GM18511 (cell line): ENCODE results near the gene FYTTD1.

Source experiments
- ATAC-seq: cut with Tn5 transposase; IDR thresholded peaks from one replicate; pipeline ENCODE4 v1.9.1; 2021; ENCODE audit warnings: mild to moderate bottlenecking, moderate library complexity; ENCODE audit not compliant: unreplicated experiment

FYTTD1 gene

DNA sequence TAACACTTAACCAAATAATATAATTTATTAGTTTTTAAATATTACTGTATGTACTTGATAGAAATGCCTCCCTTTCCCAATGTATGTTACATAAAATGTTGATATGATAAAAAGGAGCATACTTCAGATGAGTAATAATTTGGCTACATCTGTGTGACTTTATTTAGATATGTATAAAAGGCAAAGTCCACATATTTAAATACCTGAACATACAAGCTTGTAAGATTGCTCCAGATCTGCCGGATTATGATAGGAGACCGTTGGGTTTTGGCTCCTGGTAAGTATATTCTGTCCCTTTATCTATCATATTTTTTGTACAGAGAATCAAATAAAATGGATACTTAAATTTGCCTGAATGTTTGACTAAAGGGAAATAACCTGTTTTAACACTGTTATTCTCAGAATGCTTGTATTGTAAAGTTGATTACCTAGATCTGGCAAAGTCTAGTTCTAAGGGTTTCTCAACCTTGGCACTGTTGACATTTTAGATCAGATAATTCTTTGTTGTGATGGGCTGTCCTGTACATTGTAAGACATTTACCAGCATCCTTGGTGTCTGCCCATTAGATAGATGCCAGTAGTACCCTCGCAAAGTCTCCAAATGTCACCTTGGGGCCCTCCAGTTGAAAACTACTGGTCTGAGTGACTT is 79.8 kb downstream of the FYTTD1 start:
- ATAC-seq, result no peak

DNA sequence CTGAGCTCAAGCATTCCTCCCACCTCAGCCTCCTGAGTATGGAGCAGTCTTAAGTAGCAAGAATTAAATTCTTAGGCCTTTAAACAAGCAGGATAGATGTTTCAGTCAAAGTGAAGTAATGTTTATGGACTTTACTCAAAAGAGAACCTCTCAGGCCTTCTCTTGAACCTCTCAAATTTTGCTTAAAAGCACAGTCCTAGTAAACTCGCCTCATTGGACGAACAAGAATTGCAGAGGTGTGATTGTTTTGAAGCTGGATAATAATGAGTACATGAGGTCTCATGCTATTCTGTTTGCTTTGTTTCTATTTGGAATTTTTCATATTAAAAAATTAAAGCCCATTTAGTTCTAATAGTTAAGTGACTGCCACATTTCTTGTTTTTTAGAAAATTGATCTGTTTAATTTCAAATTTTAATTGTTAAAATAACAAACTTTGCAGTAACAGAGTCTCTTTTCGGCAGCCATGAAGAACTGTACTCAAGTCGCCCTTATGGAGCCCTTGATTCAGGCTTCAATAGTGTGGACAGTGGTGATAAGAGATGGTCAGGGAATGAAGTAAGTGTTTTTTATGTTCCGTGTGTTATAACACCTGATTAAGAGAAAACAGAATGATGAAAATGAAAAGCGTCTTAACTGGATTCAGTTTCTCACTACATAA is 80.8 kb downstream of the FYTTD1 start:
- ATAC-seq, result no peak

DNA sequence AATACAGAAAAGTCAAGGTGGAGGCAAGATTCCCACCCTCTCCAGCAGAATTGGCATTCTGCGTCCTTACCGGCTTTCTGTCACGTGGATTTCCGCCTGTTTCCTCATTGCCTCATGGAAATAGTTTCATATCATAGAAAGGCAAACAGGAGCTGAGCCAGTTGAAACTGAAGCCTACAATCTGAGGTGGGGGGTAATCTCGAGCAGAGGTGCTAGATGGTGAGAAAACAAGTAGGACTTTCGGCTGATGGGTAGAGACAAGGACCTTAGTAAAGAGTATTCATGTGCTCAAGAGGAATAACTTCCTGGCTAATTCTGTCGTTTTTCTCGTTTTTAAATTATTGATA is 81.3 kb downstream of the FYTTD1 start:
- ATAC-seq, result no peak

DNA sequence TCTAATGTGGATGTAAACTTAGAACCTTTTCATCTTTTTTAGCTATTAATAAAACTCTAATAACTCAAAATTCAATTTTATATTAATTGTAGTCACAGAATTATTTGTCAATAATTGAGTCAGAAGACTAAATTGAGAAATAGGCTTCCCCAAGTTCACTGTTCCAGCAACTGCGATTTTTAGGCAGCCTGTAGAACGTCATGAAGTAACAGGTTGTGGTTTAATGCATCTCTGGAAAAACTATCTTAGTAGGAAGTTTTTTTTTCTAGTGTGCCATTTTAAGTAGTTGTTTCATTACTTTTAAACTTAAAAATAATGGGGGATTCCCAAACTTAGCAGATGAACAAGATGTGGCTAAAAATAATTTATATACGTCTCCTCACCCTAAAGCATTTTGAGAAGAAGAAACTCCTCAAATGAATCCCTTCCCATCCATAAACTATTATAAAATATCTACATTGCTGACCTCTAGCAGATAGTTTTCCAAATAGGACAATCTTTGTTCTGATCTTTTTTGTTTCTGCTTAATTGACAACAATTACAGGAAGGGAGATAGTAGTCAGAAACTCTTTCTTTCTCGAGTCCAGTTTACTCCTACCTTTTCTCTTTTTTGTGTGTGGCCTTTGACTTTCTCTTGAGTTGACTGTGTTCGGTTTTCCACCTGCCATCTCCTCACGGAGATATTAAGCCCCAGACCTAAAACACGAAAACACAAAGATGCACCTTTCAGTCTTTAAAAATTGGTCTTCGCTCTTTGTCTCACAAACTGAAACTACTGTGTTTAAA is 84.4 kb downstream of the FYTTD1 start:
- ATAC-seq, result no peak

DNA sequence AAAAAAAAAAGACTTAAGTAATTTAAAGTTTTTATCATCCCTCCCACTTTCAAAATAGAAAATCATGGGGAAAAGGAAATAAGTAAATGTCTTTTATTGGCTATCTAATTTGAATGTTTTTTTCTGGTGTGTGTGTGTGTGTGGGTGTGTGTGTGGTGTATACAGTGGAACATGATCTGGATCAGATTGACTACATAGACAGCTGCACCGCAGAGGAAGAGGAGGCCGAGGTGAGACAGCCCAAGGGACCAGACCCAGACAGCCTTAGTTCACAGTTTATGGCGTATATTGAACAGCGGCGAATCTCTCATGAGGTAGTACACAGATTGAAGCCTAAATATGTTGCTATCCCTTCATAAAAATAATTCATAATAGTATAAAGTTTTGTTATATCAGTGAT is 85.8 kb downstream of the FYTTD1 start:
- ATAC-seq, result peak; percentile 61

DNA sequence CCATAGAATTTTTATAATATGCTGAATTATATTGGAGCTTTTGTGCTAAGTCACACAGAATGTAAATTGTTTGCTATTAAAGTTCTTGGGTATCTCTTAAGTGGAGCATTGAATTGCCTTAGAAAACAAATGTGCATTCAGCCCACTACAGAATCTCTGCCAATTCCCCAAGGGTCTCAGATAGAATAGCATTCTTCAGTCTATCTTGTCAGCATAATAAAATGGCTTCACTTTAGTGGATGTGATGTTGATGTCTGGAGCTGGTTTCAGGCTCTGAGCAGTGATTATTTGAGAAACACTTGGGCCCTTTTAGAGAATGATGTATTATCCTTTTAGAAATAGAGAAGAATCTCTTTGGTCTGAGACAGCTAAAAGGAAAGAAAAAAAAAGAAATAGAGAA is 86.6 kb downstream of the FYTTD1 start:
- no peak for ATAC-seq
